ENCODE data around the gene UACA. TPM values are rescaled to one million over a fixed set of nuclear protein-coding genes. Genes with fewer than 3 reads are reported as not detected.
"Not testable (repeated sequence)": the region's sequence is repeated elsewhere in the genome, so short reads cannot be mapped to it uniquely, and the experiment has no call there.

UACA gene
- total RNA-seq, 1 donor from 2014 or later: 139 TPM

DNA sequence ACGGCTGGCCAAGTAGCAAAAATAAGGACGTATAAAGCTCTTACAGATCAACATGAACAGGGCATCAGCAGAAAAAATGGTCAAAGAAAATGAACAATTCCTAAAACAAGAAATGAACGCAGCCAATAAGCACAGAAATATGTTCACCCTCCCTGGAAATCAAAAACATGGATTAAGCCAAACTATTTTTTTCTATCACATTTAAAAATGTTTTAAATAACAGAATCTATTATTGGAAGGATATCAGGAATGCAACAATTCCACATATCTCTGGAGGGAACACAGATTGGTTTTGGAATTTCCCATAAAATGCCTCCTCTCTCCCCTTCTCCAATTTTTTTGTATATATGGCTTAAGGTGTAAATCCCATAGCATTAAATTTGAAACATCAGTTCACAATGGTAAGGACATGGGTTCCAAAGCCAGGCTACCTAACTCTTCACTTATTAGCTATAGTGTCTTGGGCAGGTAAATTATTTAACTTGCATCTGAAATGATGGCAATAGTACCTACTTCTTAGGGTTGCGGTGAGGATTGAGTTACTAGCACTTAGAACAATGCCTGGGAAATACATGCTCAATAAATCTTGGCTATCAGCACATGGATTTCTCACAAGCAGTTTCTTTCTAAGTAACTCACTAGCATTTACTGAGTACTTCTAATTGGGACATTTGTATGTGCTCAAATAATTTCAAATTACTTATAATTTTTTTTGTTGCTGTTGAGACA lies 10.1 kb downstream of the UACA start:
- DNase-seq: no peak

DNA sequence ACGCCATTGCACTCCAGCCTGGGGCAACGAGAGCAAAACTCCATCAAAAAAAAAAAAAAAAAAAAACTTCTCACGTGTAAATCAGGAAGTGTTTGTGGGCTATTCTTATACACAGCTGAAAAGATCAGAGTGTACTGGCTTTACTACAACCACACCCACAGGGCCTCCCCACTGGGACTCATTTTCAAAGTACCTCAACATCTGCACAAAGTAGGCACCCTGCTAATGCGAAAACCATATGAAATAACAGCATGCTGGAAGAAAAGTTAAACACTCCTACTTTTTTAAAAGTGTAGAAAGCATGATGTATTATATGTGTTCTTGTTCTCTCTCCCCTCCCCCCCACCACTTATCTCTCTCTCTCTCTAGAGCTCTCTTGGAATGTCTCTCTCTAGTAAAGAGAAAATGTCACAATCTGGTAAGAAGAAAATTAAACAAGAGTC lies 11.1 kb downstream of the UACA start:
- DNase-seq: no peak

DNA sequence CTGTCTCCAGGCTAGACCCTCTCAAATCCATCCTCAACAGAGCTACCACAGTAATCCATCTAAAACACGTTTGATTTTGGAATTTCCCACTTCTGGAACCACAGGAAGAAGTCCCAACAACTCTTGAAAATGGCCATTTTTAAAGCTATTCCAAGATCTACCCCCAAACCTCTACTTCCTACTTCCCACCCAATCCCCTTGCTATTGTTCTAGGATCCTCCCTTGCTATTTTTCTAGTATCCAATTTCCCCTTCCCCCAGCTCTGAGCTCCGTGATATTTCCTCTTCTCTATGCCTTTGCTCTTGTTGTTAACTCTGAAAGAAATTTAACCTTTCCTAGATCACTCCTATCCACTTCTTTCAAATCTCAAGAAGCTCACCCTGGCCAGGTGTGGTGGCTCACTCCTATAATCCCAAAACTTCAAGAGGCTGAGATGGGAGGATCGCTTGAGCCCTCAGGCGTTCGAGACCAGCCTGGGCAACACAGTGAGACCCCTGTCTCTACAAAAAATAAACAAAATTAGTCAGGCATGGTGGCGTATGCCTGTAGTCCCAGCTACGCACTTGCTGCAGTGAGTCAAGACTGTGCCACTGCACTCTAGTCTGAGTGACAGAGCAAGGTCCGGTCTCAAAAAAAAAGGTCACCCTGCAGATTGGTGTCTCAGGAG lies 13.0 kb downstream of the UACA start:
- no peak for DNase-seq

DNA sequence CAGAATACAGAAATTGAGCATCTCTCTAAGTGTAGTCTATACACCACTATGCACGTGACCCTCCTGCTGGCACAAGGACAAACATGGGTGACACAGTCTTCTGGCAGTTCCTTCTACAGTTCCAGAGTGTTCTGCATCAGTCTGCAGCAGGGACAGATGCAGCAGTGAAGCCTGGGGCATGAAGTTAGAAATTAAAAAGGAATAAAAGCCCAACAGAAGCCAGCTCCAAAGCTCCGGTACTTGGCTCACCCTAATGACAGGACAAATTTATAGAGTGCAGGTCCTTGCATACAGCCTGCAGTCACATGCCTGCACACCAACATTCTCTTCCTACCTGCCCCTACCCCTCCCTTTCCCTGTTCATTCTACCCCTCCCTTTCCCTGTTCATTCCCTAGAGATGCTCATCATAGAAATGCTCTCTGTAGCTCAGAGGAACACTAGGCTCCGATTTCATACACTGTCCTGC lies 15.0 kb downstream of the UACA start:
- DNase-seq: peak; percentile 56

DNA sequence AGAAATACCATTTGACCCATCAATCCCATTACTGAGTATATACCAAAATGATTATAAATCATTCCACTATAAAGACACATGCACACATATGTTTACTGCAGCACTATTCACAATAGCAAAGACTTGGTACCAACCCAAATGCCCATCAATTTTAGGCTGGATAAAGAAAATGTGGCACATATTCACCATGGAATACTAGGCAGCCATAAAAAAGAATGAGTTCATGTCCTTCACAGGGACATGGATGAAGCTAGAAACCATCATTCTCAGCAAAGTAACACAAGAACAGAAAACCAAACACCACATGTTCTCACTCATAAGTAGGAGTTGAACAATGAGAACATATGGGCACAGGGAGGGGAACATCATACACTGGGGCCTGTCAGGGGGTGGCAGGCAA lies 16.8 kb downstream of the UACA start:
- DNase-seq: not testable (repeated sequence)

DNA sequence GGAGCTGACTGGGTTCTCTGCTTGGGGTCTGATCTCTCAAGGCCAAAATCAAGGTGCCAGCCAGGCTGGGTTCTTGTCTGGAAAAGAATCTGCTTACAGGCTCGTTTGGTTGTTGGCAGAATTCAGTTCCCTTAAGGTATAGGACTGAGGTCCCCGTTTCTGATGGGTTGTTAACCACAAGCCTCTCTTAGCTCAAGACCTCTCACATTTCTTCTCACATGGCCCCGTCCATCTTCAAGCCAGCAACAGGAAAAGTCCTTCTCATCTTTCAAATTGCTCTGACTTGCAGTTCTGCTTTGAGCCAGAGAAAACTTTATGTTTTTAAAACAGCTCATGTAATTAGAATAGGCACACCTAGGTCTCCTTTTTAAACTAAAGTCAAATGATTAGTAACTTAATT lies 20.4 kb downstream of the UACA start:
- DNase-seq: peak; percentile 87

DNA sequence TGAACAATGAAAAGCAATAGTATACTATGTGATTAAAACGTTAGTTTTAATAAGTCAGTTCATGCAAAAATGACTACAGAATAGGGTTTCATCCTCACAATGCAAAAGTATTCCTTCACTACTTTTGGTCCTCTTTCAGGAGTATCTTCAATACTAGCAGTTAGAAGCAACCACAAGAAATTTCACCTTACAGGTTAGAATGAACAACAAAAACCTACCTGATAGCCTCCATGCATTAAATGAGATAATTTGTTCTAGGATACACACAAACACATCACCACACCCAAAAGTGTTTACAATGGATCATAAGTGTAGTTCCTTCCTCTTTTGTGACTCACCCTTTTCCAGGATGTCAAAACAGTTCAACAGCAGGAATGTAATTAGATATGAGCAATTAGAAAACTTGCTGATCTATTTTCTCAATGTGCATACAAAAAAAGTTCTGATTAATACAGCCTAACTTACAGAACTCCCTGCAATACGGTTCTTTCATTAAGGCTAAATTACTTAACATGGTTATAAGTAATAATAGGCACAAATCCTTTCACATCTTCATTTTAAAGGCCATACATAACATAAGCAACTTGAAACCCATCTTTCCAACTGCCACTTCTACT lies 21.6 kb downstream of the UACA start:
- no peak for DNase-seq

DNA sequence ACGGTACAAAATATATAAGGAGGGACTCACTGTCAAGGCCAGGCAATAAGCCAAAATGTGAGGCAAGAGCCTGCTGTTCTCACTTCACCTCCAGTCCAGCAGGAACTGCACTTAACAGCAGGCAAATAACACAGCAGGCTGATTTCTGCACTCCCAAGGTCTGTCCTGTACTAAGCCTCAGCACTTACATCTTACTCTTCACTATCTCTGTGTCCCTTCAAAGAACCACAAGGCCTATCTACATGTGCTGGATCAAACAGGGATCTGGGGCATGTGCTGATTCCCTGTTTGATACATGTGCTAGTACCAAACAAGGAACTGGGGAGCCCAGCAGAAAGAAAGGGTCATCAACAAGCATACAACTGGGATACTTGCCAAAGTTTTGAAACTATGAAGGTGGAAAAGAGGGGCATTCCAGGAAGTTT lies 22.2 kb downstream of the UACA start:
- DNase-seq: peak; percentile 72

DNA sequence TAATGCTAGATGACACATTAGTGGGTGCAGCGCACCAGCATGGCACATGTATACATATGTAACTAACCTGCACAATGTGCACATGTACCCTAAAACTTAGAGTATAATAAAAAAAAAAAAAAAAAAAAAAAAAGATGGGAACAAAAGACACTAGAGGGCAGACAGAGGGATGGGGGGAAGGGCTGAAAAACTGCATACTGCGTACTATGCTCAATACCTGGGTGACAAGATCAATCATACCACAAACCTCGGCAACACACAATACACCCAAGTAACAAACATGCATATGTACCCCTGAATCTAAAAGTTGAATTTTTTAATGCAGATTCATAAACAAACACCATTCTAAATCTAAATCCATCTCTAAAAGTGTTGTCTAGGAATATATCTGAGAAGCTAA lies 28.3 kb downstream of the UACA start:
- DNase-seq: not testable (repeated sequence)

DNA sequence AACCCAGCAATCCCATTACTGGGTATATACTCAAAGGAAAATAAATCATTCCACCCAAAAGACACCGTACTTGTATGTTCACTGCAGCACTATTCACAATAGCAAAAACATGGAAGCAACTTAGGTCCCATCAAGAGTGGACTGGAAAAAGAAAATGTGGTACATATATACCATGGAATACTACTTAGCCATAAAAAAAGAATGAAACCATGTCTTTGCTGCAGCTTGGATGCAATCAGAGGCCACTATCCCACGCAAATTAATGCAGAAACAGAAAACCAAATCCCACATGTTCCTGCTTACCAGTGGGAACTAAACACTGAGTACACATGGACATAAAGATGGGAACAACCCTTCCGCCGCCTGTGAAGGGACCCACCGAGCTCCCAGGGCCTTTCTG lies 34.2 kb downstream of the UACA start:
- no peak for DNase-seq

DNA sequence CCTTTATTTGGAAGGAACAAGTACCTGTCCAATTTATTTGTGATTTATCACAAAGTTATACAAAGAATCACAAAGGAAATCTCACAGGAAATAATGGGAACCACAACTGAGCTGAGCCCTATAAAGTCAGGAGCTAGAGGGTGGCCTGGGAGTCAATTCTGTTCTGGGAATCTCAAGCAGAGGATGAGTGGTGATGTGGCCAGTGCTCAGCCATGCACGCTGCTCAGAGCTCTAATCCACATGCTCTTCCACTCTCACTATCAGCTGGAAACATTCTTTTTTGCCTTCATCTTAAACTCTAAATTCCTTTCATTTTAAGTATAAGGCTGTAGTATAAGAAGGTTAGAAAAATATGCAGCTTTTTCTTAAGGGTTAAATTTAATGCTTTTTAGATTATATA lies 36.6 kb downstream of the UACA start:
- DNase-seq: no peak

DNA sequence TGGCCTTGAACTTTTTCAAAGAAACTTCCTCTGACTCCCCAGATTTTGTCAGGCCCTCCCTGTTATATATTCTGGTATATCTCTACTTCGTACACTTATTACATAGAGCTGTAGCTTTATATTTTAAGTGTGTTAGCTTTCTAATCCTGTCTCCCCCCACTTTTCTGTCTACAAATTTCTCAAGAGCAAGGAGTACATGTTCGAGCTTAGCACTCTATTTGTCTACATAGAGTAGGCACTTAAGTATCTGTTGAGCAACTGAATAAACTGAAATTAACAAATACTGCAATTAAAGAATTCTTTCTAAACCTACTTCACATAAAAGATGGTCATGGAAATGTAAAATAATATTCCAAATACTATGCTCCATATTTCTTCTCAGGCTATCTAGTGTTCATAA lies 39.4 kb downstream of the UACA start:
- DNase-seq: no peak

DNA sequence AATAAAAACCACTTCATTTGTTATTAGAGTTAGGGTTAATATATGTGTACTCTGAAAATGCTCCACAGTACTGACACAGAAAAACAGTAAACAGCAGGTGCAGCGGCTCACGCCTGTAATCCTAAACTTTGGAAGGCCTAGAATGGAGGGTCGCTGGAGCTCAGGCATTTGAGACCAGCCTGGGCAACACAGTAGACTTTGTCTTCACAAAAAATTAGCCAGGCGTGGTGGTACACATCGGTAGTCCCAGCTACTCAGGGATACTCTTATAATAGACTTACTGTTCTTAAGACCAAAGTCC lies 40.3 kb downstream of the UACA start:
- DNase-seq: no peak

DNA sequence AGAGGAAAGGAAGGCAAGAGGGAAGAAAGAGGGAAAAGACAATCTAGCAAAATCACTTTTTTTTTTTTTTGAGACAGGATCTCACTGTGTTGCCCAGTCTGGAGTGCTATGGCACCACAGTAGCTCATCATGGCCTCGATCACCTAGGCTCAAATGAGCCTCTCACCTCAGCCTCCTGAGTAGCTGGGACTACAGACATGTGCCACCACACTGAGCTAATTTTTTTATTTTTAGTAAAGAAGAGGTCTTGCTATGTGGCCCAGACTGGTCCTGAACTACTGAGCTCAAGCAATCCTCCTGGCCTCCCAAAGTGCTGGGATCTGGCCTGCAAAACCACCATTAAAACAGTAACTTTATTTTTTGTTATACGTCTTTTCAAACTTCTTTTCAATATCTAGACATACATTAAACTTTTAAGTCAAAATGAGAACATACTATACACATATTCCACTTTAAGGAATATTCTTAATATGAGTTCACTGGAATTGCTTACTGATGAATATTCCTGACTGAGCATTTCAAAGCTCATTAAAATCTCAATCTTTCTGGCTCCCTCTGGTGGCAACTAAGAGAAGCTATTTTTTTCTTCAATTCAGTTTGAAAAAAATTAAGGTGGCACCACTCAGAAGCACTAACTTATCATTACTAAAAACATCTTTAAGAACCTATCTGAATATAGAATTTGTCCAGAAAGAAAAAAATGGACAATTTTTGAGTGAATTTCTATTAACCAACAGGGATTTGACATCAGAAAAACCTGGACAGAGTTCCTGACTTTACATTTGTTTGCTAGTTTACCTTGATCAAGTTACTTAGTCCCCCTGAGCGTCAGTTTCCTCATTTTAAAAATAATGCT lies 40.9 kb downstream of the UACA start:
- DNase-seq: peak; percentile 79

DNA sequence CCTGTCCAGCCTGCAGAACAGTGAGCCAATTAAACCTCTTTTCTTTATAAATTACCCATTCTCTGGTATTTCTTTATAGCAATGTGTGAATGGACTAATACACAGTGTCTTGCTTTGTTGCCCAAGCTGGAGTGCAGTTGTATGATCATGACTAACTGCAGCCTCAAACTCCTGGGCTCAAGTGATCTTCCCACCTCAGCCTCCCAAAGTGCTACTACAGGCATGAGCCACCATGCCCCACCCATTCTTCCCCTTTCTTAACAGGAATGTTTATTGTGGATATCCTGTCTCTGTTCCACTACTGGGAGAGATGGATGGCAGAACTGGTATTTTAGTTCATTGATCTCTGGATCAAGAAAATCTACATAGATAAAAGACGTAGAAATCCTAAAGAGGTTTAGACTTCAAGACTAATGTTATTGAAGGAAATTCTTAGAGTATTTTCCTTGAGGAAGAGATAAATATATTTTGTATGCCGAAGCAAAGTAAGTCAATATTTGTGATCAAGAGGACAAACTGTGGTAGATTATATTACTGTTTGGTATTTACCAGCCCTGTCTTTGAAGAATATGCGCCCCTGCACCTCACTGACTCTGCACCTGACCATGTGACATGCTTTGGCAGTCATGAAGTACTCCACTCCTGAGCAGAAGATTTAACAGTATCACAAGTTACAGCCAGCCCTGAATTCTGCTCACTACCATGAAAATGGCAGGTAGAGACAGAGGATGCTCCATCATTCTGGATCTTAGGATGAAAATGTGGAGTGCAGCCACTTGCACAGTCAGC lies 42.9 kb downstream of the UACA start:
- DNase-seq: no peak

DNA sequence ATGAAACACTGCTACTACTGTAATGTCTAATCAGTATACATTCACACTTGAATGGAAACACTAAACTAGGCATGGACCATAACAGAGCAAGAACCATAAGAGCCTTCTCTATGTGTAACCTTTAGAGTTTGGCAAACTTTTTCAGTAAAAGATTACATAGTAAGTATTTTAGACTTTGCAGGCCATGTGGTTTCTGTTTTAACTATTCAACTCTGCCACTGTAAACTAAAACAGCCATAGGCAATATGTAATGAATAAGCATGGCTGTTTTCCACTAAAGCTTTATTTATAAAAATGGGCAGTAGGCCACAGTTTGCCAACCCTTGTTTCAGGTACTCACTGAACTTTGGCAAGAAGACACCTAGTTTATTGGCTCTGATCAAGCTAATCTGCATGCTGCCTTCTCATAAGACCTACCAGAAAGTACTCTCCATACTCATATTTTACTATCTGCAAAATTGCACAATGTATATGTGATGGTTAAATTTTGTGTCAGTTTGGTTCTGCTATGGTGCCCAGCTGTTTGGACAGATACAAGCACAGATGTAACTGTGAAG lies 46.0 kb downstream of the UACA start:
- DNase-seq: no peak

DNA sequence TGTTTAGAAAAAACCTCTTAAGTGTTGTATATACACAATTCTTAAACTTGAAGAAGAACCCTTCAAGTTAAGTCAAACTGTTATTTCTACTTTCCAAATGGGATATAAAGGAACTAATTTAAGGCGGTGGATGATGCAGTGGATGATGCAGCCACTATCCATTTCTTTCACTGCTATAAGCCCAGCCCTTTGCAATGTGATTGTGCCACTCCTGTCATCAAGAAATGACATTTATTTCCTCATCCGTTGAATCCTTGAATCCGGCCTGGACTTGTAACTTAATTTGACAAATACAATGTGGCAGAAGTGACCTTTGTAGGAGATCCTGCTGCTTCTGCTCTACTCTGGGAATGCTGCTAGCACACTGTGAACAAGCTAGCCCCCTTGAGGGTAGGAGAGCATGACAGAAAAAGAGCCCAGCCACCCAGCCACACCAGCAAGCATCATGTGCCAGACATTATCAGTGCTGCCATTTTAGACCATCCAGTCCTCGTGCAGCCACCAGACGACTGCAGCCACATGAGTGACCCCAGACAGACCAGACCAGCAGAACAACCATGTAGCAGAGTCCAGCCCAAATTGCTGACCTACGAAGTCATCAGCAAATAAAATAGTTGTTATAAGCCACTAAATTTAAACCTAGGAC lies 47.4 kb downstream of the UACA start:
- DNase-seq: no peak

DNA sequence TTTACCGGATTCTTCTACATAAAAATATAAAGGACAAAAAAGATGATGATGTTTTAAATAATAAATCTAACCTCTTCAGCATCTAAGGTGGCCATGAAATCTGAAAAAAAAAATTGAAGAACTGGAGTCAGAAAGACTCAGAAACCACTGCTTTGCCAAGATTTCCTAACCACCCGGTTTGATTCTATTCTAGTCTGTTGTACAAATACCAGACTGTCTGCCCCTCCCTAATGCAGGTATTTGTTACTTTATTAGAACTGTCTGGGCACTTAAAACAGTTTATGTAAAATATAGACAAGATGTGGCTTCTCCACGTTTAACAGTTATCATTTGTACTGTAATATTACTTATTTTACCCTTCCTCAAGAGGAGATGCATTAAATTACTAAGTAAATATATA lies 48.8 kb downstream of the UACA start:
- DNase-seq: no peak

DNA sequence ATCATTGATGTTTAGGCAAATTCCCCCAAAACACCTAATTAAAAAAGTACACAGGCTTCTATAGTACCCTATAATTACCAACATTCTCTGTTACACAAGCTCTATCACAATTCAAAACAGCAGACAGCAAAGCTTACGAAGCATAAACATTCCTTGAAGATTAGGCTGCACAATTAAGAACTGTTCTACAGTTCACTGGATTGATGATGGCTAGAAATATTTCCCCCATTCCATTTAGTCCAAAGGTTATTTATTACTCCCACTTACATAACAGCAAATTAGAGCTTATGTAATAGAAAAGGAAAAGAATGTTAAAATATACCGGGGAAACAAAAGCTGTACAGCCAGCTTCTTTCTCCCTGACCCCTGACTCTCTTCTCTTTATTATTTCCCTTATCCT lies 49.3 kb downstream of the UACA start:
- no peak for DNase-seq

DNA sequence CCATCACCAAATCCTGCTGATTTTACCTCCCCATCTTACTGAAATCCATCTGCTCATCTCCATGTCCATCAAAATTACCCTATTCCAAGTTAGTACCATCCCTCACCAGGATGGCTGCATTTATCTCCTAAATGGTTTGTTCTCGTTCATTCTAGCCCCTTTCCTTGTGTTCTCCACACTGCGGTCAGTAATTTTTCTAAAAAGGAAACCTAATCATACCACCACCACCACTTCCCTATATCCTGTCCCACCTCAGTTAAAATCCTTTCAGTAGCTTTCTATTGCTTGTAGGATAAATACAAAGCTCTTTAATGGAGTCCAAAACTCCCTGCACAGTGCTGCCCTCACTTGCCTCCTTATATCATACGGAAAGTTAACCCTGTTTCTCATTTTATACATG lies 51.1 kb downstream of the UACA start:
- DNase-seq: no peak

DNA sequence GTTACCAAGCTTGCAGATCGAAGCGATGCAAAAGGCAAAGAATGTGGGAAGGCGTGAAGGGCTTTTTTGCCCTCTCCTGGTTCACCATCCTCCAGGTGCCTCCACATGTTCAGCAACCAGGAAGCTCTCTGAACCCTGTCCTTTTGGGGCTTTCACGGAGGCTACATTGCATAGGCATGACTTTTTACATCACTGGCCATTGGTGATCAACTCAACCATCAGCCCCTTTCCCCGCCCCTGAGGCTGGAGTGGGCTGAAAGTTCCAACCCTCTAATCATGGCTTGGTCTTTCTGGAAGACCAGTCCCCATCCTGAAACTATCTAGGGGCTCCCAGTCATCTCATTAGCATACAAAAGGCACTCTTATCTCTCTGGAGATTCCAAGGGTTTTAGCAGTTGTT lies 52.6 kb downstream of the UACA start:
- DNase-seq: no peak
